PC-9 (cell line): Measurements from ENCODE around the gene RINL. TPM values are rescaled to one million over a fixed set of nuclear protein-coding genes. Genes with fewer than 3 reads are reported as not detected.
A peak's percentile ranks its signal among the peaks of the same experiment; 100 is the strongest.

Experiments used
- BruUV-seq: library from RNA; stranded (reverse); fragments of 400-500 nt; replicated peaks from 2 replicates; lab custom pipeline; 2021; lab: Mats Ljungman, UMichigan
- CTCF ChIA-PET: fragments of 300-600 bp; sonication (Branson Sonifier 250); formaldehyde crosslinking; loops from one replicate; lab custom pipeline; 2022; ENCODE audit warnings: antibody characterized with exemption; lab: Charles Lee
- POLR2A ChIA-PET: fragments of 300-600 bp; sonication (Branson Sonifier 250); formaldehyde crosslinking; loops from one replicate; lab custom pipeline; 2022; ENCODE audit warnings: antibody characterized with exemption; ENCODE audit not compliant: unreplicated experiment; lab: Charles Lee
- DNase-seq, 2 experiments: peaks; one replicate each; pipeline versions ENCODE4 v3.0.0 to v3.0.0-alpha.2; 2015 to 2022; ENCODE audit warnings: mixed read lengths in 1 of 2
- H2AFZ ChIP-seq: fragments of 200-600 bp; sonication (generic); 2 replicates; pipeline ENCODE4 v1.8.1; 2017; ENCODE audit warnings: antibody characterized with exemption
- H3F3A ChIP-seq: fragments of 200-600 bp; sonication (generic); 2 replicates; pipeline ENCODE4 v1.8.1; 2017; ENCODE audit warnings: antibody characterized with exemption, mild to moderate bottlenecking, low read depth; ENCODE audit not compliant: insufficient read depth
- H3K27ac ChIP-seq: fragments of 200-600 bp; sonication (generic); 2 replicates; pipeline ENCODE4 v1.6.1; 2016; ENCODE audit warnings: mixed run types
- H3K27me3 ChIP-seq: fragments of 200-600 bp; sonication (generic); 2 replicates; pipeline ENCODE4 v1.6.1; 2016; ENCODE audit warnings: low read depth, mixed run types; ENCODE audit not compliant: insufficient read depth
- H3K36me3 ChIP-seq: fragments of 200-600 bp; sonication (generic); 2 replicates; pipeline ENCODE4 v1.6.1; 2016; ENCODE audit warnings: low read depth, mixed run types
- H3K4me1 ChIP-seq: fragments of 200-600 bp; sonication (generic); replicated peaks from 2 replicates; pipeline ENCODE4 v1.6.1; 2016; ENCODE audit warnings: mixed run types; ENCODE audit not compliant: insufficient read depth
- H3K4me2 ChIP-seq: fragments of 200-600 bp; sonication (generic); 2 replicates; pipeline ENCODE4 v1.6.1; 2017; ENCODE audit warnings: mixed run types
- H3K4me3 ChIP-seq: fragments of 200-600 bp; sonication (generic); 2 replicates; pipeline ENCODE4 v1.6.1; 2016; ENCODE audit warnings: mixed run types
- H3K79me2 ChIP-seq: fragments of 200-600 bp; sonication (generic); 2 replicates; pipeline ENCODE4 v1.6.1; 2017; ENCODE audit warnings: low read depth, mixed run types
- H3K9me2 ChIP-seq: fragments of 200-600 bp; sonication (generic); 2 replicates; pipeline ENCODE4 v1.8.1; 2017; ENCODE audit warnings: mild to moderate bottlenecking; ENCODE audit not compliant: insufficient read depth
- H3K9me3 ChIP-seq: fragments of 200-600 bp; sonication (generic); 2 replicates; pipeline ENCODE4 v1.8.1; 2016; ENCODE audit warnings: low read depth; ENCODE audit not compliant: insufficient read depth
- H4K20me1 ChIP-seq: fragments of 200-600 bp; sonication (generic); 2 replicates; pipeline ENCODE4 v1.8.1; 2017; ENCODE audit not compliant: insufficient read depth
- CTCF ChIP-seq: fragments of 200-600 bp; sonication (generic); conservative IDR thresholded peaks from 2 replicates; pipeline ENCODE4 v1.6.1; 2017; ENCODE audit warnings: mixed run types, antibody characterized with exemption, mild to moderate bottlenecking, moderate library complexity
- EZH2 ChIP-seq: fragments of 200-600 bp; sonication (generic); IDR thresholded peaks from 2 replicates; pipeline ENCODE4 v1.8.0; 2017; ENCODE audit warnings: antibody characterized with exemption, low read depth
- intact Hi-C: fragments of 100-400 bp; cut with micrococcal nuclease; formaldehyde crosslinking; loops from one replicate; pipeline ENCODE4 v1.10.0; 2022; ENCODE audit not compliant: unreplicated experiment
- total RNA-seq: library from RNA; stranded (reverse); gene quantifications from 2 replicates; pipeline ENCODE4 v1.2.3, GENCODE V29; 2021

The RINL gene
- total RNA-seq, 1 experiment from 2014 or later = 10.3 TPM

GRCh38 chr19:38919837-38920601, 41.9 kb upstream of the RINL start:
- no peaks in the 10 kb centered on the region for H3K4me1 ChIP-seq
- H4K20me1 ChIP-seq = no peaks in the 10 kb centered on the region
- H3K4me3 ChIP-seq = no peak overlapping the region
- ChIA-PET CTCF (no interaction called here), POLR2A (no interaction called here)
- TF ChIP-seq EZH2 (no peak), CTCF (no peak)
- no peaks in the 10 kb centered on the region for H3K9me3 ChIP-seq
- H3K4me2 ChIP-seq = no peak overlapping the region
- H3K36me3 ChIP-seq = no peaks in the 10 kb centered on the region
- no peaks in the 10 kb centered on the region for H3K27me3 ChIP-seq
- no peak for DNase-seq
- BruUV-seq = no TSS peak
- peaks cover 7% of the 10 kb centered on the region; the same call in 1 of the 2 replicates for H3F3A ChIP-seq
- no peak overlapping the region for H3K27ac ChIP-seq
- no peaks in the 10 kb centered on the region for H3K79me2 ChIP-seq
- H2AFZ ChIP-seq = no peak overlapping the region
- no peaks in the 10 kb centered on the region for H3K9me2 ChIP-seq
- intact Hi-C loops = no loop called here

GRCh38 chr19:38918526-38918925, 40.5 kb upstream of the RINL start:
- CTCF ChIA-PET = interaction anchor here (0.5 kb wide), 1 partner anchor 25 kb away, joined by 10 read pairs; no protein-coding TSS in a partner anchor
- BruUV-seq = no TSS peak

GRCh38 chr19:38917921-38918491, 39.9 kb upstream of the RINL start:
- Histone ChIP-seq H3K4me1 (no peaks in the 10 kb centered on the region), H3K36me3 (no peaks in the 10 kb centered on the region), H3K27me3 (no peaks in the 10 kb centered on the region), H3F3A (peaks cover 9% of the 10 kb centered on the region; the same call in 1 of the 2 replicates), H3K27ac (no peak overlapping the region), H3K79me2 (no peaks in the 10 kb centered on the region), H3K9me2 (no peaks in the 10 kb centered on the region), H3K4me3 (no peak overlapping the region), H3K9me3 (no peaks in the 10 kb centered on the region), H4K20me1 (no peaks in the 10 kb centered on the region), H3K4me2 (no peak overlapping the region), H2AFZ (no peak overlapping the region)
- TF ChIP-seq CTCF (no peak; the same call in 1 of the 2 replicates), EZH2 (no peak)
- DNase-seq = peak in 1 of 2 experiments; percentile 16
- ChIA-PET CTCF (no interaction called here), POLR2A (no interaction called here)
- intact Hi-C loops = no loop called here
- no TSS peak for BruUV-seq

More at GRCh38 chr19:38918526-38918925, 40.5 kb upstream of the RINL start:
- Histone ChIP-seq H3K36me3 (no peaks in the 10 kb centered on the region), H3K4me1 (no peaks in the 10 kb centered on the region), H3K4me3 (no peak overlapping the region), H3F3A (peaks cover 7% of the 10 kb centered on the region; the same call in 1 of the 2 replicates), H2AFZ (no peak overlapping the region), H3K27me3 (no peaks in the 10 kb centered on the region), H4K20me1 (no peaks in the 10 kb centered on the region), H3K9me2 (no peaks in the 10 kb centered on the region), H3K4me2 (no peak overlapping the region), H3K9me3 (no peaks in the 10 kb centered on the region), H3K27ac (no peak overlapping the region), H3K79me2 (no peaks in the 10 kb centered on the region)
- DNase-seq = no peak
- intact Hi-C loops = no loop called here
- POLR2A ChIA-PET = no interaction called here
- TF ChIP-seq CTCF = no peak
- no peak for TF ChIP-seq EZH2
